Omental fat pad (tissue), 4 donors: ENCODE measurements around the gene ASS1. TPM values are rescaled to one million over a fixed set of nuclear protein-coding genes. Genes with fewer than 3 reads are reported as not detected.

Source experiments
- ATAC-seq: fragments of 150-250 bp; one replicate; pipeline ENCODE4 v1.9.1; 2016; ENCODE audit warnings: mild to moderate bottlenecking, moderate library complexity; ENCODE audit not compliant: low FRiP score
- DNase-seq: peaks from one replicate; pipeline ENCODE4 v3.0.0-alpha.2; 2019; ENCODE audit warnings: low spot score
- total RNA-seq, 4 donors: library from RNA; depleted of rRNA; stranded (reverse); fragments of >200 nt; gene quantifications; one replicate each; pipeline ENCODE4 v1.1.0, GENCODE V29; 2016
- TF ChIP-seq, protein P1 (sequence below), 3 donors: fragments of 450-650 bp; IDR thresholded peaks; one replicate each; pipeline ENCODE4 v1.5.1; 2016 to 2017; ENCODE audit warnings: antibody characterized with exemption in 3 of 3, mild to moderate bottlenecking in 3 of 3, moderate library complexity in 2 of 3

Gene ASS1
- total RNA-seq, 4 donors from 2014 or later = 250 to 621 (median 378) TPM

DNA sequence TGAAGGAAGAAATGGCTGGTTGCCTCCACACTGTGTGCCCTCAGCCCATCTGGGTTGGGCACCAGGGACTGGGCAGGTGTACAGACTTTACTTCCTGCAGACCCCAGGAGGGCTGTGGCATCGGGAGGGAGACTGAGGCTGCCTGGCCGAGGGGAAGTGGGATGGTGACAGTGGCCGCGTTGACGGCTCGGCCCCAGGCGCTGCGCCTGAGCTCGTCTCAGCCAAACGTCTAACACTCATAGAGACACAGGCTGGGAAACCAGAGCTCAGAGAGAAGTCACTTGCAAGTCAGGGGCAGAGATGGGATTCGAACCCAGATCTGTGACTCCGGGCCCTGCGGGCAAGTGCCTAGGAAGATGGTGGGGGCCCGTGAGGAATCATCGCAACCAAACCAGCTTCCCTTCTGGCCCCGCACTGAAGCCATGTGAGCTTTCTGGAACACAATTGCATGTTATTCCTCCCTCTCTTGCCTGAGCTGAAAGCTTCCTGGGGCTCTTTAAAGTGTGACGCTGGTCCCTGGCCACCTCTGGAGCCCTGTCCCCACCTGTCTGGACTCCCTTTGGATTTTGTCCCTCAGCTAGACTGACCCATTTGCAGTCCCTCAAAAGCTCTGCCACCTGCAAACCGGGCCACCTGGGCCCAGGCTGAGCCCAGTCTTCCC is 81.6 kb downstream of the ASS1 start:
- ATAC-seq (no peak), DNase-seq (no peak)
- TF ChIP-seq, protein P1, sequence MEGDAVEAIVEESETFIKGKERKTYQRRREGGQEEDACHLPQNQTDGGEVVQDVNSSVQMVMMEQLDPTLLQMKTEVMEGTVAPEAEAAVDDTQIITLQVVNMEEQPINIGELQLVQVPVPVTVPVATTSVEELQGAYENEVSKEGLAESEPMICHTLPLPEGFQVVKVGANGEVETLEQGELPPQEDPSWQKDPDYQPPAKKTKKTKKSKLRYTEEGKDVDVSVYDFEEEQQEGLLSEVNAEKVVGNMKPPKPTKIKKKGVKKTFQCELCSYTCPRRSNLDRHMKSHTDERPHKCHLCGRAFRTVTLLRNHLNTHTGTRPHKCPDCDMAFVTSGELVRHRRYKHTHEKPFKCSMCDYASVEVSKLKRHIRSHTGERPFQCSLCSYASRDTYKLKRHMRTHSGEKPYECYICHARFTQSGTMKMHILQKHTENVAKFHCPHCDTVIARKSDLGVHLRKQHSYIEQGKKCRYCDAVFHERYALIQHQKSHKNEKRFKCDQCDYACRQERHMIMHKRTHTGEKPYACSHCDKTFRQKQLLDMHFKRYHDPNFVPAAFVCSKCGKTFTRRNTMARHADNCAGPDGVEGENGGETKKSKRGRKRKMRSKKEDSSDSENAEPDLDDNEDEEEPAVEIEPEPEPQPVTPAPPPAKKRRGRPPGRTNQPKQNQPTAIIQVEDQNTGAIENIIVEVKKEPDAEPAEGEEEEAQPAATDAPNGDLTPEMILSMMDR (IDR thresholded peaks at IDR 0.05) = no peak

DNA sequence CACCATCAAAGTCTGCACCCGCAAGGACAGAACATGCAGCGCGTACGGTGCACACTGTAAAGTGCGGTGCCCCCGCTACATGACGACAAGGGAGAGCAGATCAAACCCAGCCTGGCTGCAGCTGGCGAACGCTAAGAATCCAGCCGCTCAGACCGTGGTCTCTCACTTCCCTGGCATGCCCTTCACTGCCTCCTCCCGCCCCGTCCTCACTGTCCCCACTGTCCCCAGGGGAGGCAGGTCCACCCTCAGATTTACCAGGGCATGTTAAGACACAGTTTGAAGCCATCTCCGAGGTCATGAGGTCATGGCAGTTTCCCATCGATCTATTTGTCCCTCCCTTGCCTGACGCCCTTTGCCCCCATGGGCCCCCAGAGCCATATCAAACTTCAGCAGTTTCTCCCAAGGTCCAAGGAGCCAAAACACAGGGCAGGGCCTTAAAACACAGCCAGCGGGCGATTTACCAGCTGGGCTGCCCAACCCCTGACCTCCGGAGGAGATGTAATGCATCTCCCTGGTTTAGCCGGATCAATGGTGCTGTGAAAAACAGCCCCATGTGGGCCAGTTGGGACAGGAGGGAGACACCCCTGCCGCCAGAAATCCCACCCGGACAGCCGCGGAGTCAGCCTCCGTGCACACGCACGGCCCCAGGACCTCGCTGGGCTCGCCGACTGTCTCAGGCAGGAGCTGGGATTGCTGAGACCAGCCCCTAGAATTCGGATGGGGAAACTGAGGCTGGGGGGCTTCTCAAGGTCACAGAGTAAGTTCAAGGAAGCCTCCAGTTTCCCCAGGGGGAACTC is 82.3 kb downstream of the ASS1 start:
- no peak for ATAC-seq
- TF ChIP-seq, protein P1 (IDR thresholded peaks at IDR 0.05) = no peak
- no peak for DNase-seq

DNA sequence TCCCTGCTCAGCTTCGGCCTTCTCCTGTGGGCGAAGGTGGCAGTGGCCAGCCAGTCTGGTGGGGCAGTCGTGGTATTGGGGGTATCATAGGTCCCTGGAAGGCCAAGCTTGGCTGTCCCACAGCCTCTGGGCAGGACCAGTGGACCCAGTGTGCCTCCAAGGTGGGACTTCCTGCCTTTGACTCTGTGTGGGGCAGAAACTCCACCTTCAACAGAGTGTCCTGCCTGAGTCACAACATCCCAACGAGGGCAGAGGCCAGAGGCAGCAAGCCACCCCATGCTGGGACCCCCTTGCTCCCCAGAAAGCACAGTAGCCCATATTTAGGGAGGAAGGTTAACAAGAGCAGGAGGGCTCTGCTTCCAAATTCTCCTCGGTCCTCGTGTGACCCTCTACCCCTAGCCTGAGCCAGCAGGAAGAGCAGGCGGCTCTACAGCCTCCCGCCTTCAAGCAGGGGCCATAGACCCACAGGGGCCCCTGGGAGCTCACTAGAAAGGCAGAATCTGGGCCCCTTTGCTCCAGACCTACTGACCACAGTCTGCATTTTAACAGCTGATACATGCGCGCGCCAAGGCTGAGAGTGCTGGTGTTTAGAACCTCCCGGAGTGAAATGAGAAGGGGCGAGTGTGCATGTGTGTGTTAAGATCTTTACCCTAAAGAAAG is 83.0 kb downstream of the ASS1 start:
- DNase-seq (no peak), ATAC-seq (no peak)
- TF ChIP-seq, protein P1 (IDR thresholded peaks at IDR 0.05) = no peak

DNA sequence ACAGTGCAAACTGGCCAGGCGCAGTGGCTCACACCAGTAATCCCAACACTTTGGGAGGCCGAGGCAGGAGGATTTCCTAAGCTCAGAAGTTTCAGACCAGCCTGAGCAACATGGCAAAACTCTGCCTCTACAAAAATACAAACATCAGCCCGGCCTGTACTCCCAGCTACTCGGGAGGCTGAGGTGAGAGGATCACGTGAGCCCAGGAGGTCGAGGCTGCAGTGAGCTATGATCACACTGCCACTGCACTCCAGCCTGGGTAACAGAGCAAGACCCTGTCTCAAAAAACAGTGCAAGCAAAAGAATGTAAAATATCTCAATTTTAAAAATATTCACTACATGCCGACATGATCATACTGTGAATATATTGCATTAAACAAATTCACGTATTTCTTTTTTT is 83.9 kb downstream of the ASS1 start:
- DNase-seq = no peak
- TF ChIP-seq, protein P1 (IDR thresholded peaks at IDR 0.05) = no peak
- ATAC-seq = no peak

DNA sequence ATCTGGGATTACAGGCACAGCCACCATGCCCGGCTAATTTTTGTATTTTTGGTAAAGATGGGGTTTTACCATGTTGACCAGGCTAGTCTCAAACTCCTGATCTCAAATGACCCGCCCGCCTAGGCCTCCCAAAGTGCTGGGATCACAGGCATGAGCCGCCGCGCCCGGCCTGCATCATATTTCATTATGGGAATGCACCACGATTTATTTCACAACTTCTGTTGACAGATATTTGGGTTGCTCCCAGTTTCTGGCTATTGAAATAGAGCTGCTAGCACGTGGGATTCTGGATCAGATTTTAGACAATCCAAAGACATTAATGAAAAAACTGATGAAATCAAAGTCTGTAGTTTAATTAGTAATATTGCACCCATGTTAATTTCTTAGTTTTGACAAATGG is 86.2 kb downstream of the ASS1 start:
- TF ChIP-seq, protein P1 (IDR thresholded peaks at IDR 0.05) = no peak
- peak; percentile 55 for ATAC-seq
- DNase-seq = no peak

DNA sequence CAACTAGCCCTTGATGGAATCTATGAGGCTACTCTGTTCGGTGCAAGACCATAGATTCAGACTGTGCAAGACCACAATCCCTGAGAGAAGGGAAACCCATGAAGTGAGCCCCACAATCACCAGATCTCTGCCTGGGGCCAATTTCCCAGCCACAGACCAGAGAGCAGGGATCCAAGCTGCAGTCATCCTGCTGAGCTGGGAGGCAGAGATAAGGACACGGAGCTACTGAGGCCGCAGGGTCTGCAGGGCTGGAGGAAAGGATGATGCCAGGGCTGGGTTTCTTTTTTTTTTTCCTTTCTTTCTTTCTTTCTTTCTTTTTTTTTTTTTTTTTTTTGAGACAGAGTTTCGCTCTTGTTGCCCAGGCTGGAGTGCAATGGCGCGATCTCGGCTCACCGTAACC is 86.9 kb downstream of the ASS1 start:
- TF ChIP-seq, protein P1 (IDR thresholded peaks at IDR 0.05) = no peak
- no peak for ATAC-seq
- no peak for DNase-seq
